Brain microvascular endothelial cell (primary cell): Measurements from ENCODE around the gene ARHGEF7.

Source experiments
- DNase-seq: peaks from one replicate; pipeline ENCODE4 v3.0.0-alpha.2; 2020
- H3K27ac ChIP-seq: fragments of 250-450 bp; sonication (Bioruptor Pico); 2 replicates; pipeline ENCODE4 v1.5.1; 2020; ENCODE audit warnings: mild to moderate bottlenecking, moderate library complexity
- H3K27me3 ChIP-seq: fragments of 250-450 bp; sonication (Bioruptor Pico); replicated peaks from 2 replicates; pipeline ENCODE4 v1.5.1; 2020; ENCODE audit warnings: mild to moderate bottlenecking
- H3K36me3 ChIP-seq: fragments of 250-450 bp; sonication (Bioruptor Pico); replicated peaks from 2 replicates; pipeline ENCODE4 v1.5.1; 2020; ENCODE audit warnings: mild to moderate bottlenecking
- H3K4me3 ChIP-seq: 2 replicates; pipeline ENCODE4 v1.5.1; 2011; ENCODE audit warnings: low read depth, mild to moderate bottlenecking, control low read depth, low read length, moderate library complexity
- in situ Hi-C: cut with HindIII; loops from 2 replicates; pipeline ENCODE4 v1.10.0; 2017; ENCODE audit warnings: low sequenced_read_pairs, low pct_ligation_motif_present
- TF ChIP-seq, protein P1 (sequence below): IDR thresholded peaks from 2 replicates; pipeline ENCODE4 v1.5.1; 2011; ENCODE audit warnings: low read depth, mild to moderate bottlenecking, moderate library complexity, low read length, control low read depth, inconsistent platforms; ENCODE audit errors: missing control alignments

The ARHGEF7 gene

DNA sequence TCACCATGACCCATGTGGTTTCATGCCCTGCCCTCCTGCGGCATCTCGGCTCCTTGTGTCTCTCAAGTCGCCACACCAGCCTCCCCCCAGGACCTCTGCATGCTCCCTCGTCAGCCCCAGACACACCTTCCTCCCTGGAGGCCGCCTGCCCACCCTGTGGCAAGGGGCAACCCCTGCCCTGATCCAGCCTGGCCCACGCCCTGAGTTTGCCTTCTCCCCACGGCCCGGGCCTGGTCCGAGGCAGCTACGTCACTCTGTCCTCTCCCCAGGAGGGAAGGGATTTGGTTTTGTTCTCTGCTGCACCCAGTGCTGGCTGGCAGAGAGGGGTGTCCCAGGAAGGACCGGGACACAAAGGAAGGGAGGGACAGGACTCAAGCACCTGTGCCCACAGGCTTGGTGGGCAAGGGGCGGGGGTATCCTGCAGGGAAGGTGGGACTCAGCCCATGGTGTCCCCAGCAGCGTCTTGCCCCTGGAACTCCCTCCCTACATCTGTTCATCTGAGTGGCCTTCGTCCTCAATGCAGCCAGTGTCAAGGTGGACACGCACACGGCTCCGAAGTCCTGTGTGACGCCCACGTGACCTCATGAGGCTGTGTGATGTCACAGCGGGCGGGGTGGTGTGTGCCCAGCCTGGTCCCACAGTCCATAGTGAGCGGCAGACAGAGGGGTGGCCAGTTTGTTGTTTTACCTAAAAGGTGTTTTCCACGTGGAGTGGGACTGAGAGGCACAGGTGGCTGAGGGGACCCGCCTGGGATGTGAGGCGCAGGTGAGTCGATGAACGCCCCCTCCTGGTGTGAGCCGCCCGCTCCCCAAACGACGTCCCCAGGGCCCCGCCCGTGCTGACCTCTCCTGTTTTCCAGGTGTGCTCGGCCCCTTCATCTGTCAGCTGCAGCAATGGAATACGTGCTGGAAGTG lies 205.1 kb downstream of the ARHGEF7 start, which contains the start of gene TEX29:
TSS of gene TEX29 (plus strand) at position 645 of the 914 bp plus-strand sequence. CDS start at position 894, 249 bp downstream.
- in situ Hi-C loops = no loop called here
- DNase-seq = no peak
- Histone ChIP-seq H3K27ac (no peak within 1 kb of the TSS), H3K4me3 (no peak within 1 kb of the TSS), H3K36me3 (no peaks in the 10 kb centered on the region), H3K27me3 (no peaks in the 10 kb centered on the region)
- TF ChIP-seq, protein P1, sequence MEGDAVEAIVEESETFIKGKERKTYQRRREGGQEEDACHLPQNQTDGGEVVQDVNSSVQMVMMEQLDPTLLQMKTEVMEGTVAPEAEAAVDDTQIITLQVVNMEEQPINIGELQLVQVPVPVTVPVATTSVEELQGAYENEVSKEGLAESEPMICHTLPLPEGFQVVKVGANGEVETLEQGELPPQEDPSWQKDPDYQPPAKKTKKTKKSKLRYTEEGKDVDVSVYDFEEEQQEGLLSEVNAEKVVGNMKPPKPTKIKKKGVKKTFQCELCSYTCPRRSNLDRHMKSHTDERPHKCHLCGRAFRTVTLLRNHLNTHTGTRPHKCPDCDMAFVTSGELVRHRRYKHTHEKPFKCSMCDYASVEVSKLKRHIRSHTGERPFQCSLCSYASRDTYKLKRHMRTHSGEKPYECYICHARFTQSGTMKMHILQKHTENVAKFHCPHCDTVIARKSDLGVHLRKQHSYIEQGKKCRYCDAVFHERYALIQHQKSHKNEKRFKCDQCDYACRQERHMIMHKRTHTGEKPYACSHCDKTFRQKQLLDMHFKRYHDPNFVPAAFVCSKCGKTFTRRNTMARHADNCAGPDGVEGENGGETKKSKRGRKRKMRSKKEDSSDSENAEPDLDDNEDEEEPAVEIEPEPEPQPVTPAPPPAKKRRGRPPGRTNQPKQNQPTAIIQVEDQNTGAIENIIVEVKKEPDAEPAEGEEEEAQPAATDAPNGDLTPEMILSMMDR = no peak

DNA sequence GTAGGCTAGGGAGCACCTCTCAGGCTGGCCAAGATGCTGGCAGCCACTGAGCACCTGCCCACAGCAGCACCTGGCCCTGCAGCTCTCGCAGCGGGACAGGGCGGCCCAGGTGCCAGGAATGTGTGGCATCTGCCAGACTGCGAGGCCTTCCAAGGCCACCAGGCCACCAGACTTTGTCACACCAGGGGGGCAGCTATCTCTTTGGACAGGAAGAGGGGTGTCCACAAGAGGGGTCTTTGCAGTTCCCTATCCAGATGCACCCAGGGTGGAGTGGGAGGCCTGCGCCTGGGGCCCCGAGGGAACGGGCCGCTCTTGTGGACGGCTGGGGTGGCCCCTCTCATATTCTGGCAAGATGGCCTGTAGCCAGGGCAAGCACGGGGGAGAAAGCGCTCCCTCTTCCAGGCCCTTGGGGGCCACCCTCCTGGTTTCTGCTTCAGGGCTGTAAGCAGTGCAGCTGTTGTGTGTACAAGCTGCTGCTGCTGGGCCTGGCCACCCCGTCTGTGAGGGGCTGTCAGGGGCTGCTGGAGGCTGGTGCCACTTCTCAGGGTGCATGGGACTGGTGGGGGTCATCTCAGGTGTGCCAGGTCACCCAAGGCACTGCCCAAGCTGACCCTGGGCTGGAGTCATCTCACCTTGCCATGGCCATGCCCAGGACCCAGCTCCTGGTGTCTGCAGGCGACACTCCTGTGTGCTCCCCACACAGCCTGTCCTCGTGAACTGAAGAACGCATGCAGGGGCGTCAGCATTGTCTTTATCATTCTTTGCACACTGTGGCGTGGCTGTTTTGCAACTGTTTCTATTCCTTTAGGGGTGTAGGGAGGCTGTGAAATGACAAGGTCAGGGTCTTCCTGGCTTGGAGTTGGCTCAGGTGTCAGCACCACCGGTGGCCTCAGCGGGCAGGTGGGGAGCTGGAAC lies 207.1 kb downstream of the ARHGEF7 start:
- TF ChIP-seq, protein P1 = no peak
- DNase-seq = no peak
- in situ Hi-C loops = no loop called here
- Histone ChIP-seq H3K4me3 (no peak overlapping the region), H3K27me3 (no peaks in the 10 kb centered on the region), H3K36me3 (no peaks in the 10 kb centered on the region), H3K27ac (no peak overlapping the region)

DNA sequence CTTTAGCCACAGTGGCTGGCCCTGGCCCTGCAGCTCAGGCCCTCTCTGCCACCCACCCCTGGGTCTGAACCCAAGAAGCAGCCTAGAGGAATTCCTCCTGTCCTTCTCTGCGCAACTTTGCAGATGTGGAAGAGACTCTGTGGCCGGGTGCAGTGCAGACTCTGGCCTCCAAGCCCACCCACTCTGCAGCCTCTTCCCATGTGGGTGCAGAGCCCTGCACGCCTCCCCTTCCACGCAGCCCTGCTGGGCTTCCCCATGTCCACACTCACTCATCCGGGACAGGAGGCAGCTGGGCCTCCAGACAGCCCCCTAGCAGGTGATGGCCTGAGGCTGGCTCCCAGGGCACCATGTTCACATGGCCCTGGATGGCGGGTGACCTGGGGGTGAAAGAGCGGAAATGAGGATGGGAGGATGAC lies 207.8 kb downstream of the ARHGEF7 start:
- H3K27me3 ChIP-seq = no peaks in the 10 kb centered on the region
- TF ChIP-seq, protein P1 = no peak
- no peaks in the 10 kb centered on the region for H3K36me3 ChIP-seq
- no peak for DNase-seq
- no peak overlapping the region for H3K27ac ChIP-seq
- H3K4me3 ChIP-seq = no peak overlapping the region
- in situ Hi-C loops = no loop called here

DNA sequence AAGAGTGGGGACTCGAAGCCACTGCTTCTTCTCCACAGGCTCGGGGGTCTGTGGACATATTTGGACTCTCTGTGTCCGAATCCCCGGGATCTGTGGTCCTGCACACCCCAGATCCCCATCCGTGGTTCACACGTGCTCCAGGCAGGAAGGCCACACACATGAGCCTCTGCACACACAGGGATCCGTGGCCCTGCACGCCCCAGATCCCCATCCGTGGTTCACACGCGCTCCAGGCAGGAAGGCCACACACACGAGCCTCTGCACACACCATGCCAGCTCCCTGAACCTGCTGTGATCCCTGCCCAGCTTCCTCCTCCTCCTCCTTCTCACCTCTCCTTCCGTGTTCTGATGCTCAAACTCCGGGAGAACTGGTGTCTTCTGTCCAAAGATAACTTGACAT lies 208.4 kb downstream of the ARHGEF7 start:
- no peak overlapping the region for H3K4me3 ChIP-seq
- H3K27ac ChIP-seq = no peak overlapping the region
- TF ChIP-seq, protein P1 = no peak
- no peak for DNase-seq
- H3K27me3 ChIP-seq = no peaks in the 10 kb centered on the region
- in situ Hi-C loops = no loop called here
- H3K36me3 ChIP-seq = no peaks in the 10 kb centered on the region

DNA sequence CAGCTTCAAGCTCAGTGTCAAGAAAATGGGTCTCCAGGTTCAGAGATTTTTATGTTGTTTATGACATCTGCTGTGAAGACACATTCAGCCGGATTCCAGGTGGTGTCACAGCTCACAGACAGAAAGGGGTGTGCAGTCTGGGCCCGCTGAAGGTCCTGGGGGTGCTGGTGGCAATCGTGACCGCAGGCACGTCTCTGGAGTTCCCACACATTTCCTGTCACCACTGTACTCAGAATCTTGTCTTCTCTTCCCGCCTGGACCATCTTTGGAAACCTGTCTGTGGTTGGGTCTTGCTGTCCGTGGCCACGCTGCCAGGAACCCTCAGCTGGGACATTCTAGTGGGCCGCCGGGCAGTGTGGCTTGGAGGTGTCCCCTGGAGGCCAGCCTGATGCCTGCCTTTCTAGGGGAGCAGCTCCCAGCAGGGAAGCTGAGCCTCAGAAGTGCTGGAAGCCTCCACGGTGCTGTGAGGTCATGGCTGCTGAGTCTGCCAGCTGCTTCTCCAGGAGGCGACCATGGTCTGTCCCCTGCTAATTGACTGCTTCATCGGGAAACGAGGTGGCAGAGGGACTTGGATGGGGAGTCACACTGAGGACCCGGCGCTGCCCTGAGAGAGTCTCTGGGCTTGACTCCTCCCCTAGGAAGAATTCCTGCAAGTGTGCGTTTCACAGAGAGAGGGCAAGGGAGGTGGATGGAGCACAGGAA lies 209.0 kb downstream of the ARHGEF7 start:
- in situ Hi-C loops = no loop called here
- no peak overlapping the region for H3K4me3 ChIP-seq
- TF ChIP-seq, protein P1 = no peak
- H3K27ac ChIP-seq = no peak overlapping the region
- H3K27me3 ChIP-seq = no peaks in the 10 kb centered on the region
- DNase-seq = no peak
- H3K36me3 ChIP-seq = no peaks in the 10 kb centered on the region
